Middle frontal gyrus (tissue), 1 donor: ENCODE data around the gene ARHGAP31.
"Not testable (repeated sequence)": the region's sequence is repeated elsewhere in the genome, so short reads cannot be mapped to it uniquely, and the experiment has no call there.

Experiments
- DNase-seq: peaks from one replicate; pipeline ENCODE4 v3.0.0-alpha.2; 2015; ENCODE audit warnings: low spot score; ENCODE audit errors: extremely low spot score

Gene ARHGAP31

GRCh38 chr3:119295816-119296726, 1.9 kb downstream of the ARHGAP31 start:
- no peak for DNase-seq

GRCh38 chr3:119296727-119297122, 2.5 kb downstream of the ARHGAP31 start:
- DNase-seq: no peak

- no peak for DNase-seq
Measured at GRCh38 chr3:119297169-119297568, 3.0 kb downstream of the ARHGAP31 start.

GRCh38 chr3:119298565-119298941, 4.4 kb downstream of the ARHGAP31 start:
- DNase-seq: no peak

GRCh38 chr3:119300991-119301391, 6.8 kb downstream of the ARHGAP31 start:
- no peak for DNase-seq

GRCh38 chr3:119301662-119302061, 7.5 kb downstream of the ARHGAP31 start:
- DNase-seq: no peak

- no peak for DNase-seq
Measured at GRCh38 chr3:119302697-119303551, 8.7 kb downstream of the ARHGAP31 start.

- no peak for DNase-seq
Measured at GRCh38 chr3:119304201-119304713, 10.1 kb downstream of the ARHGAP31 start.

- no peak for DNase-seq
Measured at GRCh38 chr3:119305286-119305685, 11.1 kb downstream of the ARHGAP31 start.

- not testable (repeated sequence) for DNase-seq
Measured at GRCh38 chr3:119306378-119306777, 12.2 kb downstream of the ARHGAP31 start.

- DNase-seq: no peak
Measured at GRCh38 chr3:119308355-119308754, 14.2 kb downstream of the ARHGAP31 start.

GRCh38 chr3:119309591-119309990, 15.4 kb downstream of the ARHGAP31 start:
- no peak for DNase-seq

GRCh38 chr3:119310071-119310470, 15.9 kb downstream of the ARHGAP31 start:
- DNase-seq: no peak

GRCh38 chr3:119311081-119311925, 17.1 kb downstream of the ARHGAP31 start:
- DNase-seq: no peak

GRCh38 chr3:119313461-119313860, 19.3 kb downstream of the ARHGAP31 start:
- DNase-seq: no peak

- no peak for DNase-seq
Measured at GRCh38 chr3:119314821-119315220, 20.6 kb downstream of the ARHGAP31 start.

- no peak for DNase-seq
Measured at GRCh38 chr3:119315600-119316312, 21.6 kb downstream of the ARHGAP31 start.

GRCh38 chr3:119316313-119316670, 22.1 kb downstream of the ARHGAP31 start:
- no peak for DNase-seq

GRCh38 chr3:119318876-119319275, 24.7 kb downstream of the ARHGAP31 start:
- no peak for DNase-seq

GRCh38 chr3:119319311-119319710, 25.1 kb downstream of the ARHGAP31 start:
- no peak for DNase-seq
